Activated CD4-positive, alpha-beta memory T cell treated with anti-CD3 and anti-CD28 coated beads for 36 hours (primary cell): ENCODE data around the gene PACC1. TPM values are rescaled to one million over a fixed set of nuclear protein-coding genes. Genes with fewer than 3 reads are reported as not detected.
A peak's percentile ranks its signal among the peaks of the same experiment; 100 is the strongest.
"Not testable (repeated sequence)": the region's sequence is repeated elsewhere in the genome, so short reads cannot be mapped to it uniquely, and the experiment has no call there.

Experiments
- CTCF ChIA-PET: fragments of 350-600 bp; sonication (Branson Sonifier 250); formaldehyde crosslinking; loops from one replicate; lab custom pipeline; 2021; ENCODE audit warnings: antibody characterized with exemption, inconsistent platforms; lab: Charles Lee
- POLR2A ChIA-PET: fragments of 350-600 bp; sonication (Branson Sonifier 250); formaldehyde crosslinking; loops from one replicate; lab custom pipeline; 2021; ENCODE audit warnings: antibody characterized with exemption; lab: Charles Lee
- DNase-seq: peaks from one replicate; pipeline ENCODE4 v3.0.0-alpha.2; 2020
- H3K27ac Mint-ChIP-seq: one replicate; pipeline ENCODE4 v1.8.0; 2021; ENCODE audit warnings: mixed read lengths
- H3K27me3 Mint-ChIP-seq: one replicate; pipeline ENCODE4 v1.8.0; 2021; ENCODE audit warnings: mixed read lengths
- H3K36me3 Mint-ChIP-seq: one replicate; pipeline ENCODE4 v1.8.0; 2021; ENCODE audit warnings: mixed read lengths
- H3K4me1 Mint-ChIP-seq: one replicate; pipeline ENCODE4 v1.8.0; 2021; ENCODE audit warnings: low read depth, mixed read lengths
- H3K4me3 Mint-ChIP-seq: one replicate; pipeline ENCODE4 v1.8.0; 2021; ENCODE audit warnings: mild to moderate bottlenecking, mixed read lengths
- H3K9me3 Mint-ChIP-seq: one replicate; pipeline ENCODE4 v1.8.0; 2021; ENCODE audit warnings: mixed read lengths
- intact Hi-C: fragments of 100-400 bp; cut with micrococcal nuclease; formaldehyde crosslinking; loops from one replicate; pipeline ENCODE4 v1.15.1; 2023
- total RNA-seq, 2 experiments: library from RNA; stranded (reverse); gene quantifications; one replicate each; pipeline ENCODE4 v1.2.3, GENCODE V29; 2021

PACC1 gene
- total RNA-seq, 2 experiments from 2014 or later = 9.6 to 10.0 TPM

GRCh38 chr1:212355230-212355969 lies 59.3 kb downstream of the PACC1 start:
- Mint-ChIP-seq H3K4me3 (no peak overlapping the region), H3K36me3 (peaks cover 21% of the 10 kb centered on the region), H3K9me3 (no peaks in the 10 kb centered on the region), H3K27ac (no peak overlapping the region), H3K27me3 (no peaks in the 10 kb centered on the region), H3K4me1 (peaks cover 22% of the 10 kb centered on the region)
- no peak for DNase-seq
- CTCF ChIA-PET = interaction anchor here (0.6 to 2.4 kb wide), 5 partner anchors 9 to 294 kb away, joined by 3 to 10 read pairs (median 4); no protein-coding TSS in a partner anchor
- POLR2A ChIA-PET = no interaction called here
- intact Hi-C loops = no loop called here

- ChIA-PET POLR2A (no interaction called here), CTCF (interaction anchor here (2.4 kb wide), 1 partner anchor 102 kb away, joined by 7 read pairs; no protein-coding TSS in a partner anchor)
- DNase-seq = no peak
- Mint-ChIP-seq H3K36me3 (peaks cover 18% of the 10 kb centered on the region), H3K4me1 (peaks cover 12% of the 10 kb centered on the region), H3K27me3 (no peaks in the 10 kb centered on the region), H3K27ac (no peak overlapping the region), H3K4me3 (no peak overlapping the region), H3K9me3 (no peaks in the 10 kb centered on the region)
- intact Hi-C loops = no loop called here
Observed at GRCh38 chr1:212354464-212354863, 60.2 kb downstream of the PACC1 start.

GRCh38 chr1:212353181-212353580 lies 61.5 kb downstream of the PACC1 start:
- ChIA-PET CTCF (interaction anchor here (0.7 to 0.8 kb wide), 2 partner anchors 15 to 282 kb away, joined by 3 read pairs; no protein-coding TSS in a partner anchor), POLR2A (no interaction called here)
- Mint-ChIP-seq H3K4me1 (peaks cover 2% of the 10 kb centered on the region), H3K27ac (peak overlapping the region; percentile 43), H3K4me3 (no peak overlapping the region), H3K36me3 (peaks cover 14% of the 10 kb centered on the region), H3K9me3 (no peaks in the 10 kb centered on the region), H3K27me3 (no peaks in the 10 kb centered on the region)
- intact Hi-C loops = no loop called here
- DNase-seq = no peak

GRCh38 chr1:212351588-212352362 lies 62.9 kb downstream of the PACC1 start:
- no peaks in the 10 kb centered on the region for H3K9me3 Mint-ChIP-seq
- intact Hi-C loops = no loop called here
- peaks cover 17% of the 10 kb centered on the region for H3K36me3 Mint-ChIP-seq
- CTCF ChIA-PET = no interaction called here
- peaks cover 2% of the 10 kb centered on the region for H3K4me1 Mint-ChIP-seq
- H3K27ac Mint-ChIP-seq = no peak overlapping the region
- DNase-seq = no peak
- H3K4me3 Mint-ChIP-seq = no peak overlapping the region
- no peaks in the 10 kb centered on the region for H3K27me3 Mint-ChIP-seq
- POLR2A ChIA-PET = interaction anchor here (0.5 kb wide), 1 partner anchor 809 kb away, joined by 3 read pairs; no protein-coding TSS in a partner anchor

GRCh38 chr1:212346601-212347000 lies 68.1 kb downstream of the PACC1 start:
- Mint-ChIP-seq H3K4me1 (peaks cover 5% of the 10 kb centered on the region), H3K27ac (no peak overlapping the region), H3K4me3 (no peak overlapping the region), H3K36me3 (peaks cover 15% of the 10 kb centered on the region), H3K9me3 (no peaks in the 10 kb centered on the region), H3K27me3 (no peaks in the 10 kb centered on the region)
- CTCF ChIA-PET = no interaction called here
- POLR2A ChIA-PET = no interaction called here
- intact Hi-C loops = no loop called here
- DNase-seq = no peak

GRCh38 chr1:212344905-212345304 lies 69.8 kb downstream of the PACC1 start:
- Mint-ChIP-seq H3K9me3 (no peaks in the 10 kb centered on the region), H3K4me3 (no peak overlapping the region), H3K36me3 (peaks cover 13% of the 10 kb centered on the region), H3K27ac (no peak overlapping the region), H3K27me3 (no peaks in the 10 kb centered on the region), H3K4me1 (peaks cover 7% of the 10 kb centered on the region)
- ChIA-PET CTCF (interaction anchor here (0.8 to 1.0 kb wide), 2 partner anchors 9 to 24 kb away, joined by 3 to 4 read pairs; no protein-coding TSS in a partner anchor), POLR2A (no interaction called here)
- intact Hi-C loops = no loop called here
- no peak for DNase-seq

- Mint-ChIP-seq H3K4me1 (peaks cover 5% of the 10 kb centered on the region), H3K4me3 (no peak overlapping the region), H3K27me3 (no peaks in the 10 kb centered on the region), H3K9me3 (no peaks in the 10 kb centered on the region), H3K36me3 (peaks cover 5% of the 10 kb centered on the region), H3K27ac (no peak overlapping the region)
- DNase-seq = no peak
- CTCF ChIA-PET = interaction anchor here (1.0 to 1.4 kb wide), 2 partner anchors 27 to 270 kb away, joined by 3 to 4 read pairs; no protein-coding TSS in a partner anchor
- POLR2A ChIA-PET = interaction anchor here (0.9 kb wide), 1 partner anchor 47 kb away, joined by 4 read pairs; no protein-coding TSS in a partner anchor
- intact Hi-C loops = no loop called here
Observed at GRCh38 chr1:212341090-212341489, 73.6 kb downstream of the PACC1 start.

GRCh38 chr1:212329105-212329504 lies 85.6 kb downstream of the PACC1 start:
- peaks cover 14% of the 10 kb centered on the region for H3K4me1 Mint-ChIP-seq
- no peaks in the 10 kb centered on the region for H3K9me3 Mint-ChIP-seq

GRCh38 chr1:212328248-212328647 lies 86.4 kb downstream of the PACC1 start:
- intact Hi-C loops = no loop called here
- CTCF ChIA-PET = interaction anchor here (1.4 kb wide), 1 partner anchor 167 kb away, joined by 3 read pairs; no protein-coding TSS in a partner anchor
- H3K4me3 Mint-ChIP-seq = no peak overlapping the region
- H3K27ac Mint-ChIP-seq = no peak overlapping the region
- peaks cover 5% of the 10 kb centered on the region for H3K36me3 Mint-ChIP-seq
- no peaks in the 10 kb centered on the region for H3K27me3 Mint-ChIP-seq
- POLR2A ChIA-PET = no interaction called here
- H3K9me3 Mint-ChIP-seq = no peaks in the 10 kb centered on the region
- H3K4me1 Mint-ChIP-seq = peaks cover 20% of the 10 kb centered on the region
- DNase-seq = no peak

More at GRCh38 chr1:212329105-212329504, 85.6 kb downstream of the PACC1 start:
- H3K27me3 Mint-ChIP-seq = no peaks in the 10 kb centered on the region
- POLR2A ChIA-PET = interaction anchor here (1.4 kb wide), 1 partner anchor 43 kb away, joined by 4 read pairs; no protein-coding TSS in a partner anchor
- intact Hi-C loops = no loop called here
- H3K27ac Mint-ChIP-seq = no peak overlapping the region
- CTCF ChIA-PET = interaction anchor here (0.6 to 1.4 kb wide), 3 partner anchors 127 to 294 kb away, joined by 3 to 4 read pairs (median 3); partner anchors contain the start of genes DTL and INTS7
- peaks cover 14% of the 10 kb centered on the region for H3K36me3 Mint-ChIP-seq
- H3K4me3 Mint-ChIP-seq = no peak overlapping the region
- DNase-seq = no peak

- ChIA-PET POLR2A (no interaction called here), CTCF (no interaction called here)
- no peaks in the 10 kb centered on the region for H3K27me3 Mint-ChIP-seq
- H3K4me1 Mint-ChIP-seq = peaks cover 24% of the 10 kb centered on the region
- H3K27ac Mint-ChIP-seq = no peak overlapping the region
- H3K9me3 Mint-ChIP-seq = no peaks in the 10 kb centered on the region
- intact Hi-C loops = no loop called here
- H3K36me3 Mint-ChIP-seq = peaks cover 4% of the 10 kb centered on the region
- DNase-seq = no peak
- H3K4me3 Mint-ChIP-seq = no peak overlapping the region
Observed at GRCh38 chr1:212326541-212326940, 88.1 kb downstream of the PACC1 start.

GRCh38 chr1:212323066-212323465 lies 91.6 kb downstream of the PACC1 start:
- H3K27me3 Mint-ChIP-seq = no peaks in the 10 kb centered on the region
- DNase-seq = no peak
- H3K9me3 Mint-ChIP-seq = no peaks in the 10 kb centered on the region
- no peak overlapping the region for H3K4me3 Mint-ChIP-seq
- H3K27ac Mint-ChIP-seq = no peak overlapping the region
- intact Hi-C loops = no loop called here
- H3K36me3 Mint-ChIP-seq = peaks cover 3% of the 10 kb centered on the region
- H3K4me1 Mint-ChIP-seq = peaks cover 24% of the 10 kb centered on the region
- ChIA-PET POLR2A (no interaction called here), CTCF (interaction anchor here (1.3 kb wide), 1 partner anchor 54 kb away, joined by 3 read pairs; no protein-coding TSS in a partner anchor)

- intact Hi-C loops, POLR2A ChIA-PET, CTCF ChIA-PET: not testable (repeated sequence)
Observed at GRCh38 chr1:212321031-212321430, 93.7 kb downstream of the PACC1 start.

More at GRCh38 chr1:212321031-212321430, 93.7 kb downstream of the PACC1 start:
- not testable (repeated sequence) for H3K36me3 Mint-ChIP-seq, H3K9me3 Mint-ChIP-seq, H3K27me3 Mint-ChIP-seq, H3K4me3 Mint-ChIP-seq, H3K27ac Mint-ChIP-seq, DNase-seq
- H3K4me1 Mint-ChIP-seq = peaks cover 39% of the 10 kb centered on the region
